Astrocyte of the hippocampus (primary cell): Measurements from ENCODE around the gene DZANK1.
"Not testable (repeated sequence)": the region's sequence is repeated elsewhere in the genome, so short reads cannot be mapped to it uniquely, and the experiment has no call there.

Experiments used
- DNase-seq: peaks from one replicate; pipeline ENCODE4 v3.0.0; 2011; ENCODE audit warnings: low read depth, low spot score

DZANK1 gene

DNA sequence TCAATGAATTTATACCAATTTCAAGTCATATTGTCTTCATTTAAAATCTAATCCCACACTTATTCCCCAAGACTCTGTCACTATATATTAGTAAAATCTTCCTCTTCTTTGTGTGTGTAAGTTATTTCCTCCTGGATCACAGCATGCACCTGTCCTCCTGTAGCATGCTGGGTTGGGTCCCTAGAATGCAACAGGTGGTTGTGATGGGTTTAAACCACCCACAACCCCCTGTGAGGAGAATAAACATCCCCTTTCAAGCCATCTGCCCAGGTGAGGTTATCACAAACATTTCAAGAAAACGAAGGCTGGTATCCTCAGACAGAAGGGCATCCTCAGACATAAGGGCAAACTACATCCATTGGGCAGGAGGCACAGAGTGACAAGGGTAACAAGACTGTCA is 26.4 kb downstream of the DZANK1 start:
- no peak for DNase-seq

DNA sequence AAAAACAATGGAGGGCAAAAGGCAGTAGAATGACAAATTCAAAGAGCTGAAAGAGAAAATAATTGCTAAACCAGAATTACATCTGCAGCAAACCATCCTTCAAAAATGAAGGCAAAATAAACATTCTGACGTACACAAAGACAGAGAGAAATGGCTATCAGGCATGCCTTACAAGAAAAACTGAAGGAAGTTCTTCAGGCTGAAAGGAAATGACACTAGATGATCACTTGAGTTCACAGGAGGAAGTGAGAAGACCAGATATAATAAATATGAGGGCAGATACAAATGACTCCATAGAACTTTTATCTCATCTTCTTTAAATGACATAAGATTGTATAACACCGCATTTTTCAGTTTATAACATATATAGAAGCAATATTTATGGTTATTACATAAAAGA is 30.0 kb downstream of the DZANK1 start:
- DNase-seq, result no peak

DNA sequence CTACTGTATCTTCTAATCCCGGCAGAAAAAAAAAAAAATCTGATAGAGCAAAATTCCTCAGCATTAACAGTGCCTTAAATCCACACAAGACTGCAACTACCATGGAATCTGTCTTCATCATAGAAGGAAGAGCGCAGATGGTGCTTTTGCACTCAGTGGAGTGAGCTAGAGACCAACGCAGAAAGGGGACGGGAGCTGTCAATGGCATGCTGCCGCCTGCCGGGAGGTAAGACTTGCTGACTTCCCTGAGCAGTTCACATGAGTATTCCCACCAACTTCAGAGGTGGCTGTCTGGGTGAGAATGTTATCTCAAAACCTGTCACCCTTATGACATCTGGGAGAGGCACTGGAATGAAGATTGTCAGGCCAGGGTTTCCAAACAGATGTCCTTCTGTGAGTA is 35.6 kb downstream of the DZANK1 start:
- DNase-seq, result no peak

DNA sequence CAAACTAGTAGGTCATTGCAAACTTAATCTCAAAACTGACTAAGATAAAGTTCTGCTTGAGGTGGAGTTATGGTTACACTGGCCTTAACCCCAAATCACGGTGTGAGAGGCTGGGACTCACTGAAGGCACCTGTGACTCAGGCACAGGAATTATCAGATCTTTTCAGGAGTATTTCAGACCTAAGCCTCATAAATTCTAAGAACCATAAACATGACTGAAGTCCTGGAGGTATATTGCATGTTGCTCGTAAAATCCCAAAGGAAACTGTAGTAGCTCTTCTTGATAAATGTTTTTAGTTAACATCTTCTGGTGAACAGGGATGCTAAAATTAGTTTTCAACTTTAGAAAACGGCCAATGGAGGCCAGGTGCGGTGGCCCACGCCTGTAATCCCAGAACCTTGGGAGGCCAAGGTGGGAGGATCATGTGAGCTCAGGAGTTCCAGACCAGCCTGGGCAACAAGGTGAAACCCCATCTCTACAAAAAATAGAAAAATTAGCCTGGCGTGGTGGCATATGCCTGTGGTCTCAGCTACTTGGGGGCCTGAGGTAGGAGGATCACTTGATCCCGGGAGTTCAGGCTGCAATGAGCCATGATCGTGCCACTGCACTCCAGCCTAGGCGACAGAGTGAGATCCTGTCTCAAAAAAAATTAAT is 36.5 kb downstream of the DZANK1 start:
- no peak for DNase-seq

DNA sequence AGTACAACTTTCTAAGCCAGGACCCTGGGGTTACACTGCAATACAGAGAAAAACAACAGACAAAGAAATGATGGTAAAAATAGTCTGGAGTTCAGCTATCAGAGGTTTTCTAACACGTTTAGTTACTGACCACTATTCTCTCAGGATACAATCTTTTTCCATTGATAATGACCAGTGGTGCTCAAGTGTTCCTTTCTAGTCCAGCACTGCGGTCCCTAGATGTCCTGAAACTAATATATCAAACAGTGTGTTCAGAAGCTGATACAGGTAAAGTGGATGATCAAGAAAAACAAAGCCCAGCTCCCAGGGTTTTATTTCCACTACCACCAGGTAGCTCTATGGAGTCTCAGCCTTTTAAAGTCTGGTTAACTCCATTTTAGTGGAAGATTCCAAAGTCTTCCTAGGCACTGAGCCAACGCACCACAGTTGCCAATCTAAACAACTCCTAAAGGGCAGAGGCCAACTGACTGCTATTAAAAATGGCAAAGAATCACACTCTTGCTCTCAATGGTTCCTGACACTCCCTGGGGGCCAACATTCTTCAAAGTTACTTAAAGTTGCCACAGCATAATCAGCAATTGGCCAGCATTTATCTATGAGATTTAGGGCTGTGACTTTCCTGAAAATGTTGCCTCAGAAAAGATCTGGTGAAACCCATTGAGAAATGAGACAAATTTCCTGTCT is 38.2 kb downstream of the DZANK1 start:
- DNase-seq, result peak; percentile 16

DNA sequence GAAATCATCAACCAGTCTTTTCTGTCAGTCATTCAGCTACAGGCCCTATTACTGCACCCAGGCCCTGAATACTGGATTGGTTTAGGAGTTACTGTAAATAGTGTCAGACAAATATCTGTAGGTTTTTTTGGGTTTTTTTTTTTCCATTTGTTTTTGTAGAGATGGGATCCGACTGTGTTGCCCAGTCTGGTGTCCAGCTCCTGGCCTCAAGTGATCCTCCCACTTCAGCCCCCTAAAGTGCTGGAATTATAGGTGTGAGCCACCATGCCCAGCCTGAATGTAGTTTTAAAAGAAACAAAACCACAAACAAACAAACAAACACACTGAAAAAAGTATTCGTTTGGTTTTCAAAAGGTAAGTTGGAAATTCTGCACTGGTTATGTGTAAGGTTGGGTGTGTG is 39.6 kb downstream of the DZANK1 start:
- no peak for DNase-seq

DNA sequence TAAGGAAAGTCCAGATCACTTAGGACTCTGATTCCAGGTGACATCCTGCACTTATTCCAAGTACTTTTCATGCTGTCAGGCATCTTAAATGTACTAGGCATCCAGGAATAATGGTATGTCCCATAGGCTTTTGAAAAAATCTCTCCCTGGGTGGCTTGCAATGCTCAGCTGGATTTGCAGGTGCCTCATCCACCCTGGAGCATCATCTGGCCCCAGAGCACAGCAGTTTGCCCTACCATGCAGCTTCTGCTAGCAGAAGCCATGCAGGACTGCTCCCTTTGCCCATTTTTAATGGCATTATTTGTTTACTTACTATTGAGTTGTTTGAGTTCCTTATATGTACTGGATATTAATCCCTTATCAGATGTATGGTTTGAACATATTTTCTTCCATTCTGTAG is 45.2 kb downstream of the DZANK1 start:
- DNase-seq, result no peak

DNA sequence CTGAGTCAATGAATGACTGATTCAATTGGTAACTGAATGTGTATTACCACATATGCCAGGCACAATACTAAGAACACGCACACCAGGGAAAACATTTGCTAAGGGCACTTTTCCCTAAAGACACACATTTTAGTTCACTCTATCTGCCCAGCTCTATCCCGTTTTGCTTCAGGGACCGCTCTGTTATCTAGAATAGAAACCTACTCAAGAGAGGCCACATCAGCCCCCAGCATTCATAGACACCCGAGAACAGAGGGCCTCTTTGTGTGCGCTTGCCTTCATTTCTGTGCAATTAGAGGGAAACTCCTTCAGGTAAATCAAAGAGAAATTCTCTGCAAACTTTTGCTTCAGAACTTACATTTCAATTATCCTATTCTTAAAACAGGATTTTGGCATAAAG is 50.3 kb downstream of the DZANK1 start:
- DNase-seq, result no peak

DNA sequence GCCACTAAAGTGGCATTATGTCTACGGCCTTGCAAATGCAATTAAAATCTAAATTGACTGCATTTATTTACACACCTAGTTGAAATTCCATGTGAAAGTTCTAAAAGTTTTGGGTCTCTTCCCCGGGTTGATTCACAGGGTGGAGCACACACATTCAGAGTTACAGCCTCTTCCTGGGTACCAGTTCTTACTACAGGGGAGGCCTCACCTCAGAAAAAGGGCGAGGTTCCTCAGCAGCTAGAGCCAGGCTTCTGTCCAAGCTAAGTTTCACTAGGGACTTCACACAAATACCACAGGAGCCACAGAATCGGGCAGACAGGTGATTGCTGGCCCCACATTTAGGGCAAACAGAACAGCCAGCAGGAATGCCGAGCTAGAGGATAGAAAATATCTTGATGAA is 52.7 kb downstream of the DZANK1 start:
- no peak for DNase-seq

DNA sequence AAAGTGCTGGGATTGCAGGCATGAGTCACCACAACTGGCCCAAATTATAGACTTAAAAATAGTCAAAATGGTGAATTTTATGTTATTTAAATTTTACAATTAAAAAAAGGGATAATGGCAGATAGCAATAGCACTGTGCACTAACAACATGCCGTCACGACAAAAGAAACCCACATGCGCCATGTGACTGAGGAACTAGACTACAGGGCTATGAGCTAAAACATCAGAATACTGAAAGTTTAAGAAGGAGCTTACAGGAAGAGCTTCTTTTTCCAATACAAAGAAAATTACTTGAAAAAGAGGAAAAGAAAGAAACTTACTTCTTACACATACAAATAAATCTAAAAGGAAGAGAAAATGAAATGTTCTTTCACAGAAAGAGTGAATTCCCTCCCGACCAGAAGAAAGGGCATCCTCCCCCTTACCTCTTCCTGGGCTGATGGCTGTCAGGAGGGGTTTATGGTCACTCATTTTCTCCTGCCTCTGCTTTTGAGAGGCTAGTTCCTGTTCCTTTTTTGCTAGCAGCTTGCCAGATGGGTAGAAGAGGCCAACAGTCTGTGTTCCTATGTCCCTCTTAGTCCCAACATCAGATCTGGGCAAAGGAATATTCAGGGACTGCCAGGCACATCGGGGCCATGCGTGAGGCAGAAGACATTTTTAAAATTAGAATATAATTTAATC is 54.5 kb downstream of the DZANK1 start:
- no peak for DNase-seq

DNA sequence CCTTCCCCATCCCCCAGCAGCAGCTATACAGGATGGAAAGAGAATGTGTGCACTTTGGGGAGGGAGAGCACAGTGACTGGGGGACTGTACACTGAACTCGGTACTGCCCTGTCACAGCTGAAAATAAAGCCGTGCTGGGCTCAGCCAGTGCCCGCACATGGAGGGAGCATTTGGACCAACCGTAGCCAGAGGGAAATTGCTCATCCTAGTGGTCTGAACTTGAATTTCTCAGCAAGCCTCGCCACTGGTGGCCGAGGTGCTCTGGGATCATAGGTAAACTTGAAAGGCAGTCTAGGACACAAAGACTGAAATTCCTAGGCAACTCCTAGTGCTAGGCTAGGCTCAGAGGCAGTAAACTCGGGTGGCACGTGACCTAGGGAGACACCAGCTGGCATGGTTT is 61.0 kb downstream of the DZANK1 start:
- DNase-seq, result no peak

DNA sequence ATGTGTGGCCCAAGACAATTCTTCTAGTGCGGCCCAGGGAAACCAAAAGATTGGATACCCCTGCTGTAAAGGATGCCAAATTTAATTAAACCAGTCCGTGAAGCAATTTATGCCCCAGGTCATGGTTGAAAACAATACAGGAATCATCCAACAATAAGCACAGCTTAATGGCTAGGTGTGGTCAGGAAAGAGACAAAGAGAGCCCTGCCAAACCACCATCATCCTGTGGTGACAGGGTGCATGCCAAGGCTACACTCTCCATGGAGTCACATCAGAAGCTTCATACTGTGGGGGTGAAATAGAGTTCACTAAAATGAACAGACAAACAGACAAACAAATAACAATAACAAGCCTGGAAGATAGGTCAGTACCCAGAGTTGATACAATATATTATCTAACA is 62.7 kb downstream of the DZANK1 start:
- peak; percentile 26 for DNase-seq

DNA sequence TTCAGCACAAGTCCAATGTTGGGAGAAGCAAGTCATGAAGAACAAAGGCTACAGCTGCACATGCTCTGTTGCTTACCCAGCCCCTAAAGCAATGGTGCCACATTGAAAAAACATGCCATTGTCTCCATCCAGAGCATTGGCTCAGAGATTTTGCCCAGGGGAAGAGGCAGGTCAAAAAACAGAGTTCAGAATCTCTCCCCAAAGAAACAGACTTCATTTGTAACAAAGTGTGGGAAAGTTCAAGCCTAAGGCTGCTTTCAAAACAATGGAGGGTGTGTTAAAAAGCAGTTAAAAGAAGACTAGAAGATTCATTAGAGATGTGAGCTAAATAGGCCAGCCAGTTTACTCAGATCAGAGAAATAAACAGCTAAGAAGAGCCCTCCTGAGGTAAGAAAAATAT is 63.6 kb downstream of the DZANK1 start:
- no peak for DNase-seq

DNA sequence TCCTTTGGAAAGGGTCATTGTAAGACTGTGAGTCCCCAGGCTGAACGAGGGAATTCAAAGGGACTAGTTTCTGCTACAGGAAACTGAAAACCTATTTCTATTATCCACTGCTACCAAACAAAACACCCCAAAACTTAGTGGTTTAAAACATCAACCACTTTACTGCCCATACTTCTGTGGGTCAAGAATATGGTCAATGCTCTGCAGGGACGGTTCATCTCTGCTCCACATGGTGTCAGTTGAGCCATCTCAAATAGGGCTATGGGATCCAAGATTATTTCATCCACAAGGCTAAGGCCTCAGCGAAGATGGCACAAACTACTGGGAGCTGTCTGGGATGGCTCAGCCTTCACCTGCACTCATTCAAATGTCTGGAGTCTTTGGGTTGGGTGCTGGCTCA is 65.5 kb downstream of the DZANK1 start:
- no peak for DNase-seq

DNA sequence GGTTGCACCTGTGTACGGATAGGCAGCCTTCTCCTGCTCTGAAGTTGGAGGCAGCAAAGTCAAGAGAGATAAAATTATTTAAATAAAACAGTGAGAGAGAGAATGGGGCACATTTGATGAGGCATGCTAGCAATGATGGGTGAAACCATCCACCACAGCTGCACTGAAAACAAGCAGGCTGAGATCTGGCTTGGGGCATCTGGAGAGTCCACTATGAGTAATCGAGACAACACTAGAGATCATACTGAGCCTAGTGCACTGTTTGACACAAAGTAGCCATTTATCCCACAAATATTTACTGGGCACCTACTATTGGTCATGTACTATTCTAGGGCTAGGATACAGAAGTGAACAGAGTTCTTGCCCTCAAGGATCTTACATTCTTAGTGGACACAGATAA is 66.4 kb downstream of the DZANK1 start:
- no peak for DNase-seq

DNA sequence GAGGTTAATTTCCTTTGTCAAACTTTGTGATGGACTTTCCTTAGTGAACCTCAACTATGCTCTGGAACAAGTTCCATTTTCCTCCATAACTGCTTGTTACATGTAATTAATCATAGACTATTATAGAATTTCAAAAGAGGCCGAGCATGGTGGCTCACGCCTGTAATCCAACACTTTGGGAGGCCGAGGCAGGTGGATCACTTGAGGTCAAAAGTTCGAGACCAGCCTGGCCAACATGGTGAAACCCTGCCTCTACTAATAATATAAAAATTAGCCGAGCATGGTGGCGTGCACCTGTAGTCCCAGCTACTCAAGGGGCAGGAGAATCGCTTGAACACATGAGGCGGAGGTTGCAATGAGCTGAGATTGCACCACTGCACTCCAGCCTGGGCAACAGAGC is 68.1 kb downstream of the DZANK1 start:
- not testable (repeated sequence) for DNase-seq

DNA sequence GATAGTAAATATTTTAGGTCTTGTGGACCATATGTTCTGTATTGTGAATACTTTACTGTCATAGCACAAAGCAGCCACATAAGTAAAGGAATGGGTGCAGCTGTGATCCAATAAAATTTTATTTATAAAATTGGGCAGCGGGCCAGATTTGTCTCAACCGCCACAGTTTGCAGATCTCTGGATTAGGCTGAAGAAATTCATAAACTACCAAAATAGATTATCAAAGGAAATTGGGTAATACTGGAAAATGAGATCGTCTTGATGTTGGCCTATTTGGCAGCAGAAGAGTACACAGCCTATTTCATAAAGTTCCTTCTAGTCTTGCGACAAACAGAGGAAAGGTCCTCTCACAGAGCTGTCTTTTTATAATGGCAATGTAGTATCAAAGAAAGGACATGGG is 69.8 kb downstream of the DZANK1 start:
- DNase-seq, result no peak

DNA sequence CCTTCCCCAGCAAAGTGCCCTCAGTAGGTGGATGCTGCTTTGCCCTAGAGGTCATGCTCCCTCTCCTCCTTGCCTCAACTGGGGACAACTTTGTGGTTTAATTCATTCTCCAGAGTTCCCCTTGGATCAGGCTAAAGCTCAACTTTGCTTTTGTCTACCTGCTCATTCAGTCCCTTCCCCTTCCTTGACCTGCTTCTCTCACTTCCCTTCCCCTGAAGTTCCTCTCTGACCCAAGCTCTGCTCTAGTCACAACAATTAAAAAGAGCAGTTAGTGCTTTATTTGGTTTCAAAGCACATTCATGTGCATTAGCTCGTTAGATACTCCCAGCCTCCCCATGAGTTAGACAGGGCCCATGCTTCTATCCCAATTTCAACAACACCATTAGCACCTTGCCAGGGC is 71.3 kb downstream of the DZANK1 start:
- DNase-seq, result no peak

DNA sequence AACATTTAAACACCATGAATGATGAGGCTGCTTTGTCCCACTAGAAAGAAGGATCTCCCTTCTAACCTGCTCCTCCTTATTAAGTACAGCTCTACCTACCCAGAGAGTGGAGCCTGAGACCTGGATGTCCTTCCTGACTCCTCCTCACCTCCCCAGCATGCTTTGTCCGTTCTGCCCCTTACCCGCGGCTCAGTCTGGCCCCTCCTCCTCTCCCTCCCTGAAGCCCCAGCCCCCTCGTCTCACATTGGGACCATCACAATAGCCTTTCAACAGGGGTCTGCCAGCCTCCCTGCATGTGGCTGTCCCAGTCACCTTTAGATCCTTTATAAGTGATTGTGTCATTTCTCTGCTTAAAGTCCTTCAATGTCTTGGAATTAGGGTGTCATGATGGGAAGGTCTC is 72.5 kb downstream of the DZANK1 start:
- DNase-seq, result no peak

DNA sequence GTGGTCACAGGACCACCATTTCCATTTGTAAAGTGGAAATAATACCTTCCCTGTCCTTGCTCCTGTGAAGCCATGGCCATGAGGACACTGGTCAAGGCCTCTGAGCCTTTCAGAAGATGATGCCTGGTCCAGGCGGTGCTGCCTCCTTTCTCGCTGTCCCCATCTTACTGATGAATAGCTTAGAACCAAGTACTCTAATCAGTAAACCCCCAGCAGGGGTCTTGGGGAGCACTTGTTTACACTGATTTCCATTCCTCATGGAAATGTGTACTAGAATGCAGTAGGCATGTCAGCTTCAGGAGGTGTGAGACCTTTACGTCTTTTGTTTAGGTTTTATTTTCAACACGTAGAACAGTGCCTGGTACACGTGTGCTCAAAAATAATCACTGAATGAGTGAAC is 75.1 kb downstream of the DZANK1 start:
- DNase-seq, result no peak

DNA sequence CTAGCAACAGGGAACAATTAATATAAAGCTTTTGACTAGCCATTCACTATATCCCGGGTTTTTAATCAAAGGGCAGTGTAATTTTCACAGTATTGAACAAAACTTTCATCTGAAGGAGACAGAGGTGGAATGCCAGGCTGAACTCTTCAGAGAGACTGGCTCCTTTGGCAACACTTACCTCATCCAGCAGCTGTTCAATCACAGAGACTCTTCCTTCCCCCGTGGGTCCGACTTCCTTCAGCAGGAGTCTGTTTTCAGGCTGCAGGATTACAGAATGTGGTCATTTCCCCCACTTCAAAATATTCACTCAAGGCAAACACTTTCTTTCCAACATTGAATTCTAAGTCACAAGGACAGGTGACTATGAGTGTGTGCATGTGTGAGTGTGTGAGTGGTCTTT is 76.6 kb downstream of the DZANK1 start:
- no peak for DNase-seq

DNA sequence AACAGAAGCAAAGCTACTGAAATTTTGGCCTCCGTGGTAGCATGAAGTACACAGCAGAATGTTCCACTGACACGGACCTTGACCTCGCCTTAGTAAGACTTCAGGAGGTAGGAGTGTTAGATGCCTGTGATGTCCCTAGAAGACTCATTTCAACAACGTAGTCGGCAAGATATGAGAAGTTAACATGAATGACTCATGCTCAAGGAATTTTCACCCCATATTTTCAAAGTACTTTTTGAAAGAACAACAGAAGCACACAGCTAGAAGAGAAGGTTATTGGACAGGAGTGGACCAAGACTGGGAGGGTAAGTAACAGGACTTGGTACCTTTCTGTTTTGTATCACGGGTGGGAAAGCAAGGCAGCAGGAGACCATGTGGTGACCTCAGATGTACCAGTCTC is 78.0 kb downstream of the DZANK1 start:
- peak; percentile 72 for DNase-seq

DNA sequence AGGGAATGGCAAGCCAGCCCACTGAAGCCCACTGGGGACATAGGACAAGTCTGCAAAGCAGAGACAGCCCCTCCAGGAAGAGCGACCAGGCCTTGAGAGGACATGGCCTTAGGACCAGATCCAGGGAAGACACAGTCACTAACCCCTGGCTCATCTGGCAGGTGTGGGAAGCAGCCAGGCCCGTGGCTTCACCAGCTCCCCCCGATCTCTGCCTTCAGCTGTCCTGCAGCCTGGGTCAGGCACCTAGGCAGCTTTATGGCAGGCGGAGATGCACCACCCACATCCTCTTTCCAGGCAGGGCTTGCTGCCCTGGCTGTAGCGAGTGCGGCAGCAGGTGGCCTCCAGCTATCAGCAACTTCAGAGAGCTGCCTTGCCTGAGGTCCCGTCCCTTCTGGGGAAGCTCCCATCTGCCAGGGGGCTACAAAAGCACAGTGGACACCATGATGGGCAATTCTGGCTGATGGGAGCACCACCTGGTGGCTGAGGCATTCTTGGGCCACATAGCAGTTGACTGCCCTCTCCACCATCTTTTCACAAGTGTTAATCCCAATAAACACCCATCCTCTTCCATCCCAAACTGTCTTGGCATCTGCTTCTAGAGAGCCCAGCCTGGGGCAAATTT is 85.8 kb downstream of the DZANK1 start:
- no peak for DNase-seq
